G401.6 (cell line): ENCODE results near the gene RNF212.

Source experiments
- FAIRE-seq: peaks from 2 replicates; lab custom pipeline; 2012; peaks lifted over from hg19 to GRCh38; lab: Jason Lieb, UNC

Gene RNF212

GRCh38 chr4:1115528-1116293 lies 2.3 kb upstream of the RNF212 start:
- FAIRE-seq = no peak

GRCh38 chr4:1112821-1113182 lies 562 bp downstream of the RNF212 start:
- FAIRE-seq = no peak

- no peak for FAIRE-seq
Observed at GRCh38 chr4:1112174-1112820, 1.1 kb downstream of the RNF212 start.

DNA sequence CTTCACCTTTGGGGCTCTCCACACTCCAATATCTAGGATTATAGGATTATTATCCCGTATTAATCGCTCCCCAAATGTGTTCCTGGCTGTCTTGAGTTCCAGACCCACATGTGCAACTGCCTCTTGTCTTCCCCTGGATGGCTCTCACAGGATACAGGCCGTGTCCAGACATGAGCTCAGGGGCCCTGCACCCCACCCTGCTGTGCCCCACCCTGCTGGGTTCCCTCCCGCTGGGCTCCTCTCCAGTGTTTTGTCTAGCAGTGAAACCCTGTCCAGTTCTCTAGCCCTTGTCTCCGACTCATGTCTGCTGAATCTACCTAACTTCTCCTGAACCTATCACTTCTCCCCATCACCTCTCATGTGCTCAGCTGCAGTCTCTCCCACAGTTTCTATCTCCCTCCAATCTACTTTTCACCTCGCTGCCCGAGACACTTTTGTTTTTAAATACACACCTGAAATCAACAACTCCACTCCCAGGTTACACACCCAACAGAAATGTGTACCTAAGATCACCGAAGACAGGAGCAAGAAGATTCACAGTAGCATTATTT lies 2.0 kb downstream of the RNF212 start:
- FAIRE-seq = no peak

DNA sequence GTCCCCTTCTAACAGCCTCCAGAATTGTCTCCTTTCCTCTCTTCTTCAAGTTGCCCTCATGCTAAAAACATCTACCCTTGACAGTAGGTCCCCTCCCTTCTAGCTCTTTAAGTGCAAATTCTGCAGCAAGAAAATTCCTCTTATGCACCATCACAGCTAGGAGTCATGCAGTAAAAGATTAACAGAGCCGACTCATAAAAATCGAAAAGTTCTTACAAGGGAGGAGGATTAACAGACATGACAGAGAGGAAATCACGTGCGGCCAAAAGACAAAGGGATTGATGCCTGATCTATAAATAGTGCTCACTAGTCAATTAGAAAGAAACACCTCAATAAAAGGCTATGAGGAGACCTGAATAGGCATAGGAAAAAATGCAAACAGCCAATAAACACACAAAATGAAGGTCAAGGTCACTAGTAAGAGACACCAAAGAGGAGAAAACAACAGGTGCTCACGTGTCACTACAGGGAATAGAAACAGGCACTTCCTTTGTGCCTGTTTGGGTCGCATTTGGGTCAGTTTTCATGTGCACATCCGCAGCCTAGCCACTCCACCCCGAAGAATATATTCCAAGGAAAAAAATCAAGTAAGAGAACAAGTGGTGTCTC lies 3.4 kb downstream of the RNF212 start:
- no peak for FAIRE-seq

DNA sequence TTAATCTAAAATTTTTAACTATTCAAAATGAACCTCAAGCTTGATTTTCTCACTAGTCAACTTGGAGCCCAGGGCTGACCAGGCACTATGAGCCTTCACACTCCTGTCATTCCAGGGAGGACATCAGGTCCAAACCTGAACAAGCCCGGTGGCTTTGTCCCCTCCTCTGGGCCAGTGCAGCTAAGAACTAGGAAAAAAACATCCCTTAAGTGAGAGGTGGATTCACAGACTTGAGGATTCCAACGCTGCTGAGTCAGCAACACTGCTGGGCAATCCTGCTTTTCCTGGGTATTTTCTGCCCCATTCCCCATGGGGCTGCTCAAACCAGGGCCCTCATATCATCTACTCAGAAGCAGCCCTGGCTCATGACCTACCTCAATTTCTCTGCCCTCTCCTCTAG lies 4.0 kb downstream of the RNF212 start:
- no peak for FAIRE-seq

DNA sequence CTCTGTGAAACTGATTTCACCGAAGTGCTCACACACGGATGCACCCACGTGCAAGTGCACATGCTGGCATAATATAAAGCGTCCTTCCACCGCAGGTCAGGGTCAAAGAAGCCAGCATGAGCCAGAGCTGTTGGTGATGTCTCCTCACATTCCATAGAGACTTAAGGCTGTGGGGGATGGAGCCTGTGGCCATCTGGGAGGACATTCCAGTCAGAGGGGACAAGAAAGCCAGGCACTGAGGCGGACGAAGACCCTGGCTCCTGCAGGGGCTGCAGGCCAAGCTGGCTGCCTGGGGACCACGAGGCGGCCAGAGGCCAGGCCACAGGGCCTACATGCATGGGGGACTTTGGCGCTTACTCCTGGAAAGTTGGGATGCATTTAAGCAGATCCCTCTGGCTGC lies 7.7 kb downstream of the RNF212 start:
- no peak for FAIRE-seq

DNA sequence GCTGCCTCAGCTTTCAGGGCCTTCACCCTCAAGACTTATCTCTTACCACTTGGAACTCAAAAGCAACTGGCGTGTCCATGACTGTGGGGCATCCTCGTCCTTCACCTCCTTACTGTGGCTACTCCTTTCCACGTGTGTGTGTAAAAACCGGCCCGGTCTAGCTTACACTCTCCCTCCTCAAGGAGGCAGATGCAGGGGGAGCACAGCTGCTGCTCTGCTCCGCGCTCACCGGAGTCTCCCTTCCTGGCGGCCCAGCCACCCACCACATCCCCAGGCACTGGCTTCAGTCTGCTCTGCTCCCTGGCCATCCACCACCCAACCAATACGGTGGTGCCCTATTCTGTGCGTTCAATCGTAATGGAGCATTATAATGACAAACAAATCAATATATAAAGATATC lies 8.3 kb downstream of the RNF212 start:
- no peak for FAIRE-seq

DNA sequence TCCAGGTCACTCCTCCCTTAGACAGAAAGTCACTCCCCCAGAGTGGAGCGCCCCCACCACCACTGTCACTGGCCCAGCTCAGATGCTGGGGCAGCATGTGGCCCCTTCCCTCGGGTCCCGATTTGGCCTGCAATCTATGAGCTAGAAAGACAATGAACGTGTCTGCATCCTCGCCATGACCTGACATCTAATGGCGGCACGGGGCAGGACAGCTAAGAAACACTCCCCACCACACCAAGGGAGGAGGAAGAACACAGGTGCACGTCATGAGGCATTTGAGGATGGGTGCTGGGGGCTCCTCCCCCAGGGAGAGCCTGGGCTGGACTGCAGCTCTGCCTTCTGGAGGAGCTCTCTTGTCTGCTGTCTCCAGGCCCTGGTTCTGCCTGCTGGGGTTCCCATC lies 8.7 kb downstream of the RNF212 start:
- no peak for FAIRE-seq

- no peak for FAIRE-seq
Observed at GRCh38 chr4:1099684-1100335, 13.6 kb downstream of the RNF212 start.

- no peak for FAIRE-seq
Observed at GRCh38 chr4:1099270-1099669, 14.1 kb downstream of the RNF212 start.

DNA sequence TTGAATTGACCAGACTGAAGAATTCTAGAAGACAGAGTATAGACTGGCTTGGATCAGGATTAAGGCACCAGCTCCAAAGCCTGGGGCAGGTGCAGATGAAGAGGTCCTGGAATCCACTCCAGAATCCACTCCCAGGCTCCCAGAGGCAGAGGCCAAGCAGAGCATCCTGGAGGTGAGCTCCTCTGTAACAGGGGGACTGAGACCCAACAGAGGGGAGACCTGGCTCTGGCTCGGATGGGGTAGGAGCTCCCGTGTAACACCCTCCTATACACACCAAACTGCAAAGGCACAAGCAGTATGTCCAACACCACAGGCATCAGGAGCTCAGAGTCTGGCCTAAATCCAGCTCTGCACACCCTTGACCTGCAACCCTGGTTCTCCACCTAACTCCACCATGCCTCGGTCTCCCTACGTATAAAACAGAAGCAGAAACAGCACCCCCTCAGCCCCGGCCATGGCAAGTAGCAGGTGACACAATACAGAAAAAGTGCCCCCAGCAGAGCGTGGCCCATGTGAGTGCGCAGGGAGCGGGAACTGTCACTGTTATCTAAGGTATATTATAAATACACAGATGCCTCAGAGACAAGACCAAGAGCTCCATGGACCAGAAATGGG lies 14.9 kb downstream of the RNF212 start:
- no peak for FAIRE-seq

DNA sequence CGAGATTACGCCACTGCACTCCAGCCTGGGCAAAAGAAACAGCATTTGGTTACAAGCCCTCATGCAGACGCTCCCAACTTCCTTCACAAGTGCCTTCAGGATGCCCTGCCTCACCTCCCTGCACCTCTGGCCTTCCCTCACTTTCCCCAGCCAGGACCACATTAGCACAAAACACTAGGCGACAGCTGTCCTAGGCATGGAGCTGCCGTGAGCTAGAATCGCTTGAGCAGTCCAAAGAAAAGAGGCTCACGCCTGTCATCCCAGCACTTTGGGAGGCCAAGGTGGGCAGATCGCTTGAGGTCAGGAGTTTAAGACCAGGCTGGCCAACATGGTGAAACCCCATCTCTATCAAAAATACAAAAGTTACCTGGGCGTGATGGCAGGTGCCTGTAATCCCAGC lies 15.8 kb downstream of the RNF212 start:
- no peak for FAIRE-seq

DNA sequence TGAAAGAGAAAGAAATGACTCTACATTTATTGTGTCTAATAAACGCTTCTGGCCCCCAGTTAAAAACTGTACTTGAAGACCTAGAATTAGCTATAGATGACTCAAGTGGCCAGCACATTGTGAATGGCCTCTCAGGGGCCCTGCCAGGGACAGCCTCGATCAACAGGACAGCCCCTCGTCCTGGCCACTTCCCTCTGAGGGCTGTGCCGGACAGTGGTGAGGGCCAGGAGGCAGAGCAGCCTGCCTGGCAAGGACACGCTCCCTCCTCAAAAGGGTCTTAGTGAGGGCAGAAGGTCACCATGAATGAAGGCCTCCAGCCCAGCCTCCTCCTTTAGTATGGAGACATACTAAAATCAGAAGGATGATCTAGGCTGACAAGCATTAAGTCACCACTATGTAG lies 16.5 kb downstream of the RNF212 start:
- no peak for FAIRE-seq

- no peak for FAIRE-seq
Observed at GRCh38 chr4:1094336-1094690, 19.1 kb downstream of the RNF212 start.

DNA sequence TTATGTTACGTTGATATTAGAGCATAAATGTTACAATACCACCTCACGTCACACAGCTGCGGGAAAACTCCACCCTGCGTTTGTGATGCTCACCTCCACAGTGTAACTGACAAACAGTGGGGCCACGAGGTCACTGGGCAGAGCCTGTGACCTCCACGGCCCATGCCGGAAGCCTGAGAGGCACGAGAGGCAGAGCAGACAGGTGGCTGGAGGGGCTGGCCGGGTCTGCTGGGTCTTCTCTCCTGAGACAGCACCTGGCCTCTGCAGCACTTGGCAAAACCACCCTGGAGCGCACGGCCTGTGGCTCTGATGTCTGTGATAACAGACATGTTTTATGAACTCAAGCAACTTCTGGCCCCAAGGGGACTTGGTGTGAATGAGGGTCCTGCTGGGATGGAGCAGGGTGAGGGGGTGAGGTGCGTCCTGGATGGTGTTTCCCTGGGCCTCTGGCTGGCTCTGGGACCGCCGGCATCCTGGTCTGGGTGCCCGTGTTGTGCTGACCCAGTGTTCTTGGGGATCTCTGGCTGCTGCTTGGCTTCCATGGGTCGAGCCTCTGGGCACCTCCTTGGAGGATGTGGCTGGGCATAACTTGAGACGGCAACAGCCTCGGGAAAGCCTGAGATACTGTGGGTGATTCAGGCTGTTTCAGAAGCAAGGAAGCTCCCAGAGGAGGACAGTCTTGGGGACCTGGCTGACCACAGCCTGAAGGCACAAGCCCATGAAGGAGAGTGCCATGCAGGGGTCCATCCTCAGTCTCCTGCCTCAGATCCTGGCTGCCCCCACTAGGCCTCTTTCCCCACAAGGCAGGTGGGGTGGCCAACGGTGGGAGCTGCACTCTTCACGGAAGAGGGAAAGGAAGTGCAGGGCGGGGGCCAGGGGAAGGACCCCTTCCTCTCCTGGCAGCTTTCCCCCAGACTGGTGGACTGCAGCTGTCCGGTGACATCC lies 19.7 kb downstream of the RNF212 start:
- no peak for FAIRE-seq

- FAIRE-seq = no peak
Observed at GRCh38 chr4:1092983-1093361, 20.4 kb downstream of the RNF212 start.

- FAIRE-seq = no peak
Observed at GRCh38 chr4:1092026-1092982, 21.1 kb downstream of the RNF212 start.

GRCh38 chr4:1091561-1091995 lies 21.8 kb downstream of the RNF212 start:
- no peak for FAIRE-seq
